Measurements from ENCODE around the gene KRT13. TPM values are rescaled to one million over a fixed set of nuclear protein-coding genes. Genes with fewer than 3 reads are reported as not detected.

The KRT13 gene
- total and polyA plus RNA-seq, 12 donors: 0.54 to 20.0 (median 3.5) TPM; not detected in 7

GRCh38 chr17:41486809-41487530 lies 18.4 kb downstream of the KRT13 start:
- TF ChIP-seq, protein P1, sequence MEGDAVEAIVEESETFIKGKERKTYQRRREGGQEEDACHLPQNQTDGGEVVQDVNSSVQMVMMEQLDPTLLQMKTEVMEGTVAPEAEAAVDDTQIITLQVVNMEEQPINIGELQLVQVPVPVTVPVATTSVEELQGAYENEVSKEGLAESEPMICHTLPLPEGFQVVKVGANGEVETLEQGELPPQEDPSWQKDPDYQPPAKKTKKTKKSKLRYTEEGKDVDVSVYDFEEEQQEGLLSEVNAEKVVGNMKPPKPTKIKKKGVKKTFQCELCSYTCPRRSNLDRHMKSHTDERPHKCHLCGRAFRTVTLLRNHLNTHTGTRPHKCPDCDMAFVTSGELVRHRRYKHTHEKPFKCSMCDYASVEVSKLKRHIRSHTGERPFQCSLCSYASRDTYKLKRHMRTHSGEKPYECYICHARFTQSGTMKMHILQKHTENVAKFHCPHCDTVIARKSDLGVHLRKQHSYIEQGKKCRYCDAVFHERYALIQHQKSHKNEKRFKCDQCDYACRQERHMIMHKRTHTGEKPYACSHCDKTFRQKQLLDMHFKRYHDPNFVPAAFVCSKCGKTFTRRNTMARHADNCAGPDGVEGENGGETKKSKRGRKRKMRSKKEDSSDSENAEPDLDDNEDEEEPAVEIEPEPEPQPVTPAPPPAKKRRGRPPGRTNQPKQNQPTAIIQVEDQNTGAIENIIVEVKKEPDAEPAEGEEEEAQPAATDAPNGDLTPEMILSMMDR (IDR thresholded peaks at IDR 0.05): peak in 4 of 6 experiments; percentile 23 to 43 (median 38)
- TF ChIP-seq POLR2A (IDR thresholded peaks at IDR 0.05): no peak

GRCh38 chr17:41486316-41486715 lies 19.1 kb downstream of the KRT13 start:
- DNase-seq: no peak

More at GRCh38 chr17:41486809-41487530, 18.4 kb downstream of the KRT13 start:
- intact Hi-C loops (cut with DNase I): no loop called here
- H3K9me3 ChIP-seq (replicated peaks in 1 of 3): no peaks in the 10 kb centered on the region
- H3K4me3 ChIP-seq: no peak overlapping the region
- no peaks in the 10 kb centered on the region for H3K36me3 ChIP-seq (replicated peaks in 1 of 2)
- peak in 4 of 7 donors; percentile 39 to 64 (median 51) for DNase-seq
- no peaks in the 10 kb centered on the region for H3K4me1 ChIP-seq (replicated peaks in 1 of 2)
- no peak overlapping the region for H3K27ac ChIP-seq
- 51 to 85% (median 72%) methylated on average over 14 to 29 of the region's 29 CpGs for WGBS, 4 donors
- no peaks in the 10 kb centered on the region for H3K27me3 ChIP-seq

GRCh38 chr17:41484920-41485904 lies 20.2 kb downstream of the KRT13 start:
- Histone ChIP-seq H3K9me3 (replicated peaks in 1 of 3) (no peaks in the 10 kb centered on the region), H3K36me3 (replicated peaks in 1 of 2) (no peaks in the 10 kb centered on the region), H3K4me3 (no peak overlapping the region), H3K27me3 (no peaks in the 10 kb centered on the region), H3K27ac (no peak overlapping the region), H3K4me1 (replicated peaks in 1 of 2) (no peaks in the 10 kb centered on the region)
- intact Hi-C loops (cut with DNase I): no loop called here
- no peak for DNase-seq
- TF ChIP-seq, protein P1 (IDR thresholded peaks at IDR 0.05): no peak
- 82 to 91% (median 84%) methylated on average over 7 to 8 of the region's 8 CpGs for WGBS, 4 donors

More at GRCh38 chr17:41486316-41486715, 19.1 kb downstream of the KRT13 start:
- no peaks in the 10 kb centered on the region for H3K27me3 ChIP-seq
- H3K4me1 ChIP-seq (replicated peaks in 1 of 2): no peaks in the 10 kb centered on the region
- intact Hi-C loops (cut with DNase I): no loop called here
- H3K4me3 ChIP-seq: no peak overlapping the region
- H3K27ac ChIP-seq: no peak overlapping the region
- H3K36me3 ChIP-seq (replicated peaks in 1 of 2): no peaks in the 10 kb centered on the region
- H3K9me3 ChIP-seq (replicated peaks in 1 of 3): no peaks in the 10 kb centered on the region
- no peak for TF ChIP-seq POLR2A (IDR thresholded peaks at IDR 0.05)
- TF ChIP-seq, protein P1 (IDR thresholded peaks at IDR 0.05): no peak
- 83 to 94% (median 93%) methylated on average over 12 to 13 of the region's 13 CpGs for WGBS, 4 donors
